ENCODE measurements around the gene IFNL1. TPM values are rescaled to one million over a fixed set of nuclear protein-coding genes. Genes with fewer than 3 reads are reported as not detected.
"Not testable (repeated sequence)": the region's sequence is repeated elsewhere in the genome, so short reads cannot be mapped to it uniquely, and the experiment has no call there.

IFNL1 gene
- total RNA-seq, 6 experiments from 2014 or later: not detected

GRCh38 chr19:39332293-39332692, 36.1 kb downstream of the IFNL1 start:
- TF ChIP-seq POLR2A (IDR thresholded peaks at IDR 0.05): no peak
- no peak for TF ChIP-seq CTCF (IDR thresholded peaks at IDR 0.05)
- DNase-seq (no peak), ATAC-seq (no peak)
- intact Hi-C loops (cut with DNase I): no loop called here
- H3K36me3 ChIP-seq: no peaks in the 10 kb centered on the region
- H3K4me1 ChIP-seq: peaks cover 0 to 3% (median 0%) of the 10 kb centered on the region in 4 donors
- no peak overlapping the region for H3K4me3 ChIP-seq
- WGBS (ENCODE audit: insufficient coverage, low coverage, low lambda C conversion rate, missing lambda C conversion rate): 80% methylated on average over 7 of the region's 7 CpGs
- no peaks in the 10 kb centered on the region for H3K27me3 ChIP-seq
- no peaks in the 10 kb centered on the region for H3K9me3 ChIP-seq
- H3K27ac ChIP-seq: no peak overlapping the region

- intact Hi-C loops (cut with DNase I); DNase-seq: not testable (repeated sequence)
Observed at GRCh38 chr19:39332738-39333137, 36.5 kb downstream of the IFNL1 start.

GRCh38 chr19:39333507-39333906, 37.3 kb downstream of the IFNL1 start:
- peaks cover 0 to 6% (median 0%) of the 10 kb centered on the region in 4 donors for H3K4me1 ChIP-seq
- H3K4me3 ChIP-seq: no peak overlapping the region
- H3K36me3 ChIP-seq: no peaks in the 10 kb centered on the region
- intact Hi-C loops (cut with DNase I): no loop called here
- no peak overlapping the region for H3K27ac ChIP-seq
- no peak for ATAC-seq
- no peak for DNase-seq
- TF ChIP-seq CTCF (IDR thresholded peaks at IDR 0.05) (no peak), POLR2A (IDR thresholded peaks at IDR 0.05) (no peak)
- H3K27me3 ChIP-seq: no peaks in the 10 kb centered on the region
- 79% methylated on average over 4 of the region's 6 CpGs for WGBS (ENCODE audit: insufficient coverage, low coverage, low lambda C conversion rate, missing lambda C conversion rate)
- no peaks in the 10 kb centered on the region for H3K9me3 ChIP-seq

More at GRCh38 chr19:39332738-39333137, 36.5 kb downstream of the IFNL1 start:
- not testable (repeated sequence) for ATAC-seq, H3K4me1 ChIP-seq, H3K27me3 ChIP-seq, H3K27ac ChIP-seq, H3K9me3 ChIP-seq, H3K4me3 ChIP-seq, H3K36me3 ChIP-seq
- 74% methylated on average over 4 of the region's 6 CpGs for WGBS (ENCODE audit: insufficient coverage, low coverage, low lambda C conversion rate, missing lambda C conversion rate)

- 74% methylated on average over 5 of the region's 5 CpGs for WGBS (ENCODE audit: insufficient coverage, low coverage, low lambda C conversion rate, missing lambda C conversion rate)
- peak overlapping the region in 2 of 3 donors; percentile 36 to 41 for H3K4me3 ChIP-seq
- DNase-seq (no peak), ATAC-seq (no peak)
- H3K9me3 ChIP-seq: no peaks in the 10 kb centered on the region
- H3K36me3 ChIP-seq: no peaks in the 10 kb centered on the region
- peak overlapping the region in 2 of 3 donors; percentile 78 to 87 for H3K27ac ChIP-seq
- H3K4me1 ChIP-seq: peaks cover 0 to 3% (median 0%) of the 10 kb centered on the region in 4 donors
- TF ChIP-seq CTCF (IDR thresholded peaks at IDR 0.05): no peak
- TF ChIP-seq POLR2A (IDR thresholded peaks at IDR 0.05): no peak
- H3K27me3 ChIP-seq: no peaks in the 10 kb centered on the region
- intact Hi-C loops (cut with DNase I): no loop called here
Observed at GRCh38 chr19:39334444-39334976, 38.3 kb downstream of the IFNL1 start.

- H3K27me3 ChIP-seq: no peaks in the 10 kb centered on the region
- H3K9me3 ChIP-seq: no peaks in the 10 kb centered on the region
- no peaks in the 10 kb centered on the region for H3K36me3 ChIP-seq
- peaks cover 0 to 3% (median 0%) of the 10 kb centered on the region in 4 donors for H3K4me1 ChIP-seq
- TF ChIP-seq POLR2A (IDR thresholded peaks at IDR 0.05): no peak
- TF ChIP-seq CTCF (IDR thresholded peaks at IDR 0.05): no peak
- 34% methylated on average over 3 of the region's 6 CpGs for WGBS (ENCODE audit: insufficient coverage, low coverage, low lambda C conversion rate, missing lambda C conversion rate)
- intact Hi-C loops (cut with DNase I): no loop called here
- H3K4me3 ChIP-seq: peak overlapping the region; percentile 35 to 41 (median 36)
- DNase-seq (no peak), ATAC-seq (peak; percentile 20 to 39 (median 30))
- peak overlapping the region; percentile 62 to 87 (median 78) for H3K27ac ChIP-seq
Observed at GRCh38 chr19:39335168-39335548, 39.0 kb downstream of the IFNL1 start.

All from right lobe of liver (tissue), 6 donors.